Kidney (tissue), 14 donors: ENCODE measurements around the gene SLC25A13. TPM values are rescaled to one million over a fixed set of nuclear protein-coding genes. Genes with fewer than 3 reads are reported as not detected.

Experiments
- DNase-seq, 5 donors: peaks; one replicate each; pipeline ENCODE4 v3.0.0-alpha.2; 2013 to 2020
- FAIRE-seq: peaks from 2 replicates; lab custom pipeline; 2012; peaks lifted over from hg19 to GRCh38; lab: Jason Lieb, UNC
- H3K27ac ChIP-seq, 2 donors: one replicate each; pipeline ENCODE4 v1.7.0; 2013; ENCODE audit warnings: low read depth in 2 of 2, low read length in 2 of 2, inconsistent platforms in 1 of 2
- H3K27me3 ChIP-seq: one replicate; pipeline ENCODE4 v1.7.1; 2013; ENCODE audit warnings: low read length, inconsistent platforms; ENCODE audit not compliant: control insufficient read depth, insufficient read depth
- H3K36me3 ChIP-seq, 3 donors: one replicate each; pipeline versions ENCODE4 v1.7.0 to v1.7.1; 2013; ENCODE audit warnings: low read length in 3 of 3, control low read depth in 1 of 3, inconsistent platforms in 1 of 3; ENCODE audit not compliant: insufficient read depth in 3 of 3, control insufficient read depth in 2 of 3
- H3K4me1 ChIP-seq, 3 donors: one replicate each; pipeline versions ENCODE4 v1.7.0 to v1.7.1; 2013; ENCODE audit warnings: low read length in 3 of 3, inconsistent platforms in 1 of 3, low read depth in 1 of 3; ENCODE audit not compliant: control insufficient read depth in 2 of 3, insufficient read depth in 2 of 3
- H3K4me3 ChIP-seq, 3 donors: one replicate each; pipeline versions ENCODE4 v1.7.0 to v1.8.1; 2013; ENCODE audit warnings: low read length in 3 of 3, control low read depth in 1 of 3, inconsistent platforms in 1 of 3
- H3K9ac ChIP-seq, 3 donors: one replicate each; pipeline versions ENCODE4 v1.7.0 to v1.7.1; 2013; ENCODE audit warnings: low read length in 3 of 3, control low read depth in 1 of 3, inconsistent platforms in 1 of 3
- H3K9me3 ChIP-seq, 3 donors: one replicate each; pipeline versions ENCODE4 v1.7.0 to v1.7.1; 2013; ENCODE audit warnings: low read length in 3 of 3, control low read depth in 1 of 3, inconsistent platforms in 1 of 3; ENCODE audit not compliant: control insufficient read depth in 2 of 3, insufficient read depth in 1 of 3
- intact Hi-C: fragments of 100-400 bp; cut with DNase I; formaldehyde crosslinking; loops from one replicate; pipeline ENCODE4 v1.11.1; 2022
- polyA plus RNA-seq: library from polyadenylated mRNA; stranded (reverse); fragments of 350-450 nt; fragmentation: Illumina TruSeq; extraction: RNeasy Lipid Tissue Mini Kit (QIAGEN cat#74804); gene quantifications from one replicate; pipeline ENCODE4 v1.2.3, GENCODE V29; 2014; ENCODE audit warnings: low read depth, low replicate concordance; ENCODE audit not compliant: insufficient read depth
- total RNA-seq: library from RNA; stranded (reverse); fragmentation: NEBNext Ultra II Directional; extraction: Animal tissue kit (Norgen Biotek cat#: 25700); gene quantifications from one replicate; pipeline ENCODE4 v1.2.1, GENCODE V29; 2021
- TF ChIP-seq, protein P1 (sequence below): IDR thresholded peaks from 3 replicates; pipeline ENCODE4 v1.5.1; 2012; ENCODE audit warnings: mild to moderate bottlenecking, moderate library complexity, borderline replicate concordance; ENCODE audit not compliant: insufficient read depth; ENCODE audit errors: extremely low read depth
- donor health status: control.
- donor health status: control.
- donor health status: control.
- donor health status: control.
- donor health status: control.
- donor health status: DM: yes; HTN: yes; CAD: no.
- donor health status: Normal renal cell carcinoma (clear cell type).

The SLC25A13 gene
- total and polyA plus RNA-seq, 2 donors from 2014 or later, result 23.9 to 32.1 TPM

DNA sequence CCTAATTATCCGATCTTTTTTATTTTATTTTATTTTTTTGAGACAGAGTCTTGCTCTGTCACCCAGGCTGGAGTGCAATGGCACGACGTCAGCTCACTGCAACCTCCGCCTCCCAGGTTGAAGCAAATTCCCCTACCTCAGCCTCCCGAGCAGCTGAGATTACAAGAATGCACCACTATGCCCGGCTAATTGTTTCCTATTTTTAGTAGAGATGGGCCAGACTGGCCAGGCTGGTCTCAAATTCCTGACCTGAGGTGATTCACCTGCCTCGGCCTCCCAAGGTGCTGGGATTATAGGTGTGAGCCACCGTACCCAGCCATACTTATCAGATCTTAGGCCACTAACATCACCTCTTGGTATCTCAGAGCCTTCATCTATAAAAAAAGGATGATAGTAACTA lies 4.9 kb downstream of the SLC25A13 start:
- Histone ChIP-seq H3K9ac (no peak overlapping the region), H3K36me3 (no peaks in the 10 kb centered on the region), H3K4me3 (no peak overlapping the region), H3K4me1 (peaks cover 3 to 36% (median 10%) of the 10 kb centered on the region in 3 donors), H3K9me3 (no peaks in the 10 kb centered on the region), H3K27ac (no peak overlapping the region), H3K27me3 (no peaks in the 10 kb centered on the region)
- intact Hi-C loops, result no loop called here
- FAIRE-seq, result no peak
- no peak for DNase-seq
- TF ChIP-seq, protein P1, sequence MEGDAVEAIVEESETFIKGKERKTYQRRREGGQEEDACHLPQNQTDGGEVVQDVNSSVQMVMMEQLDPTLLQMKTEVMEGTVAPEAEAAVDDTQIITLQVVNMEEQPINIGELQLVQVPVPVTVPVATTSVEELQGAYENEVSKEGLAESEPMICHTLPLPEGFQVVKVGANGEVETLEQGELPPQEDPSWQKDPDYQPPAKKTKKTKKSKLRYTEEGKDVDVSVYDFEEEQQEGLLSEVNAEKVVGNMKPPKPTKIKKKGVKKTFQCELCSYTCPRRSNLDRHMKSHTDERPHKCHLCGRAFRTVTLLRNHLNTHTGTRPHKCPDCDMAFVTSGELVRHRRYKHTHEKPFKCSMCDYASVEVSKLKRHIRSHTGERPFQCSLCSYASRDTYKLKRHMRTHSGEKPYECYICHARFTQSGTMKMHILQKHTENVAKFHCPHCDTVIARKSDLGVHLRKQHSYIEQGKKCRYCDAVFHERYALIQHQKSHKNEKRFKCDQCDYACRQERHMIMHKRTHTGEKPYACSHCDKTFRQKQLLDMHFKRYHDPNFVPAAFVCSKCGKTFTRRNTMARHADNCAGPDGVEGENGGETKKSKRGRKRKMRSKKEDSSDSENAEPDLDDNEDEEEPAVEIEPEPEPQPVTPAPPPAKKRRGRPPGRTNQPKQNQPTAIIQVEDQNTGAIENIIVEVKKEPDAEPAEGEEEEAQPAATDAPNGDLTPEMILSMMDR, result no peak

DNA sequence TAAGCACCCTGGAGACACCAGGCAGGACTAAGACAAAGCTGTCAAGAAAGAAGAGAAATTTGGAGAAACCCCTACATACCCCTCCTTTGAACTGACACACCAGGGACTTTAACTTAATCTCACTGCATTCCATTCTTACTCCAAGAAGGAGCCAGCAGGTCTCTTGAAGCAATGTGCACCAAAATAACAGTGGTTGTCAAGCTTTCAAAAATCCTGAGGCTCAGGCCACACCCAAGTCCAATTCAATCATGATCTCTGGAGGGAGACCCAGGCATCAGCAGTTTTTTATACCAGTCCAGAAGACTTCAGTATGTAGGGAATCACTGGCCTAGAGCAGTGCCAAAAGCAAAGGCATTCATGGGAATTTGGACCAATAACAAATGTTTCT lies 6.8 kb downstream of the SLC25A13 start:
- Histone ChIP-seq H3K36me3 (no peaks in the 10 kb centered on the region), H3K4me1 (peaks cover 0 to 44% (median 9%) of the 10 kb centered on the region in 3 donors), H3K27me3 (no peaks in the 10 kb centered on the region), H3K4me3 (no peak overlapping the region), H3K27ac (no peak overlapping the region), H3K9me3 (no peaks in the 10 kb centered on the region), H3K9ac (no peak overlapping the region)
- intact Hi-C loops, result no loop called here
- TF ChIP-seq, protein P1, result no peak
- FAIRE-seq (no peak), DNase-seq (no peak)

DNA sequence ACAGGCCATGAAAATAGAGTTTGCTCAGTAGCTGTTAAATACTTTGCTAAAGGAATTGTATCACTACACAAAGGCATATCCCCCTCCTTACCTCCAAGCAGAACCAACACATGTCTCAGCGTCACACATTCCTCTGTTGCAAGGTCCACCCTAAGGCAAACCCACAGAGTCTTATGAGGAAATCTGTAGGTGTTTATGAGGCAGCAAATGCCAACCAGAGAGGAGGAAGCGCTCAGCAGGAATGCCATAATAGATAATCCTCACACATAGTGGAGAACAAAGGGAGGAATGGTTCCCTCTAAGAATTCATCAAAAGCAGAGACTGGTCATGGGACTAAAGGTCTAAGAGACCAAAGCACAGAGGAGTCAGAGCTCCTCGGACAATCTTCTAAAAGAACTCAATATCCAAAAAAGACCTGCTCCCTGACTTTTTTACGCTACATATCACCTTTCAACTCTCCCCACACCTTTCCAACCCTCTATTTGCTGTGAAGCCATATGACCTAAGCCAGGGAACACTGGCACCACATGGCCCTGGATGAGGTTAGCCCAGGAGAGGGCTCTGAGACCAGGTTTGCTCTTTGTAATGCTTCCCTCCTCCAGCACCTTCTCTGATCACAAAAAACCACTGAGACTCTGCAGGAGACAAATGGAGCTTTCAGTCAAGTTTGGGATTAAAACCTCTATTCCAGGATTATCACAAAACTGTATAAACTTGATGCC lies 7.3 kb downstream of the SLC25A13 start:
- H3K9ac ChIP-seq, result no peak overlapping the region

More for the DNA sequence above, 7.3 kb downstream of the SLC25A13 start:
- Histone ChIP-seq H3K4me3 (no peak overlapping the region), H3K9me3 (no peaks in the 10 kb centered on the region), H3K36me3 (no peaks in the 10 kb centered on the region), H3K27ac (no peak overlapping the region), H3K4me1 (peaks cover 0 to 46% (median 9%) of the 10 kb centered on the region in 3 donors), H3K27me3 (no peaks in the 10 kb centered on the region)
- no peak for FAIRE-seq
- TF ChIP-seq, protein P1, result no peak
- intact Hi-C loops, result no loop called here
- DNase-seq, result no peak
